ENCODE results near the gene TOP3B. TPM values are rescaled to one million over a fixed set of nuclear protein-coding genes. Genes with fewer than 3 reads are reported as not detected.

TOP3B gene
- total RNA-seq, 1 experiment from 2014 or later: 29.3 TPM

- no peak overlapping the region for H3K4me3 Mint-ChIP-seq (ENCODE audit: unreplicated experiment)
- peaks cover 51% of the 10 kb centered on the region for H3K36me3 Mint-ChIP-seq (ENCODE audit: insufficient read depth, unreplicated experiment)
- no peak for TF ChIP-seq CTCF (IDR thresholded peaks at IDR 0.05; ENCODE audit: unreplicated experiment)
- BruUV-seq (replicated peaks): no TSS peak
- CTCF ChIA-PET: interaction anchor here (0.7 to 3.6 kb wide), 4 partner anchors 8 to 229 kb away, joined by 3 to 25 read pairs (median 7); partner anchors contain the start of gene PPM1F
- intact Hi-C loops (cut with micrococcal nuclease): no loop called here
- H3K27me3 Mint-ChIP-seq (ENCODE audit: insufficient read depth, unreplicated experiment): no peaks in the 10 kb centered on the region
- H3K4me1 Mint-ChIP-seq (ENCODE audit: insufficient read depth, unreplicated experiment): no peaks in the 10 kb centered on the region
- H3K9me3 Mint-ChIP-seq (ENCODE audit: unreplicated experiment): no peaks in the 10 kb centered on the region
- POLR2A ChIA-PET: no interaction called here
- H3K27ac Mint-ChIP-seq (ENCODE audit: low read depth, unreplicated experiment): no peak overlapping the region
- no peak for DNase-seq (ENCODE audit: unreplicated experiment)
Measured at GRCh38 chr22:21964234-21964633, 18.4 kb downstream of the TOP3B start.

GRCh38 chr22:21963790-21964211, 18.8 kb downstream of the TOP3B start:
- no peaks in the 10 kb centered on the region for H3K27me3 Mint-ChIP-seq (ENCODE audit: insufficient read depth, unreplicated experiment)
- no TSS peak for BruUV-seq (replicated peaks)
- POLR2A ChIA-PET: no interaction called here

GRCh38 chr22:21963286-21963685, 19.3 kb downstream of the TOP3B start:
- no peak overlapping the region for H3K4me3 Mint-ChIP-seq (ENCODE audit: unreplicated experiment)
- no peak overlapping the region for H3K27ac Mint-ChIP-seq (ENCODE audit: low read depth, unreplicated experiment)
- H3K27me3 Mint-ChIP-seq (ENCODE audit: insufficient read depth, unreplicated experiment): no peaks in the 10 kb centered on the region
- peaks cover 41% of the 10 kb centered on the region for H3K36me3 Mint-ChIP-seq (ENCODE audit: insufficient read depth, unreplicated experiment)
- no TSS peak for BruUV-seq (replicated peaks)
- no peak for DNase-seq (ENCODE audit: unreplicated experiment)
- ChIA-PET CTCF (interaction anchor here (0.7 to 3.6 kb wide), 3 partner anchors 9 to 229 kb away, joined by 3 to 25 read pairs (median 4); no protein-coding TSS in a partner anchor), POLR2A (no interaction called here)
- TF ChIP-seq CTCF (IDR thresholded peaks at IDR 0.05; ENCODE audit: unreplicated experiment): no peak
- intact Hi-C loops (cut with micrococcal nuclease): no loop called here
- no peaks in the 10 kb centered on the region for H3K9me3 Mint-ChIP-seq (ENCODE audit: unreplicated experiment)
- no peaks in the 10 kb centered on the region for H3K4me1 Mint-ChIP-seq (ENCODE audit: insufficient read depth, unreplicated experiment)

More at GRCh38 chr22:21963790-21964211, 18.8 kb downstream of the TOP3B start:
- Mint-ChIP-seq H3K4me3 (ENCODE audit: unreplicated experiment) (no peak overlapping the region), H3K9me3 (ENCODE audit: unreplicated experiment) (no peaks in the 10 kb centered on the region), H3K36me3 (ENCODE audit: insufficient read depth, unreplicated experiment) (peaks cover 47% of the 10 kb centered on the region), H3K27ac (ENCODE audit: low read depth, unreplicated experiment) (no peak overlapping the region), H3K4me1 (ENCODE audit: insufficient read depth, unreplicated experiment) (no peaks in the 10 kb centered on the region)
- no peak for DNase-seq (ENCODE audit: unreplicated experiment)
- no peak for TF ChIP-seq CTCF (IDR thresholded peaks at IDR 0.05; ENCODE audit: unreplicated experiment)
- intact Hi-C loops (cut with micrococcal nuclease): no loop called here
- CTCF ChIA-PET: interaction anchor here (0.7 to 3.6 kb wide), 4 partner anchors 8 to 229 kb away, joined by 3 to 25 read pairs (median 7); partner anchors contain the start of gene PPM1F

GRCh38 chr22:21962655-21962949, 20.0 kb downstream of the TOP3B start:
- Mint-ChIP-seq H3K36me3 (ENCODE audit: insufficient read depth, unreplicated experiment) (peaks cover 38% of the 10 kb centered on the region), H3K4me1 (ENCODE audit: insufficient read depth, unreplicated experiment) (no peaks in the 10 kb centered on the region), H3K9me3 (ENCODE audit: unreplicated experiment) (no peaks in the 10 kb centered on the region), H3K27ac (ENCODE audit: low read depth, unreplicated experiment) (no peak overlapping the region), H3K4me3 (ENCODE audit: unreplicated experiment) (no peak overlapping the region), H3K27me3 (ENCODE audit: insufficient read depth, unreplicated experiment) (no peaks in the 10 kb centered on the region)
- no peak for TF ChIP-seq CTCF (IDR thresholded peaks at IDR 0.05; ENCODE audit: unreplicated experiment)
- ChIA-PET CTCF (interaction anchor here (0.9 to 3.6 kb wide), 3 partner anchors 10 to 25 kb away, joined by 3 to 25 read pairs (median 3); partner anchors contain the start of gene PPM1F), POLR2A (no interaction called here)
- intact Hi-C loops (cut with micrococcal nuclease): no loop called here
- no peak for DNase-seq (ENCODE audit: unreplicated experiment)
- BruUV-seq (replicated peaks): no TSS peak

Data from MCF 10A (cell line).